ENCODE measurements around the gene SMPD3. TPM values are rescaled to one million over a fixed set of nuclear protein-coding genes. Genes with fewer than 3 reads are reported as not detected.
A peak's percentile ranks its signal among the peaks of the same experiment; 100 is the strongest.

SMPD3 gene
- total and polyA plus RNA-seq, 2 experiments from 2014 or later = 0.57 to 0.83 TPM

DNA sequence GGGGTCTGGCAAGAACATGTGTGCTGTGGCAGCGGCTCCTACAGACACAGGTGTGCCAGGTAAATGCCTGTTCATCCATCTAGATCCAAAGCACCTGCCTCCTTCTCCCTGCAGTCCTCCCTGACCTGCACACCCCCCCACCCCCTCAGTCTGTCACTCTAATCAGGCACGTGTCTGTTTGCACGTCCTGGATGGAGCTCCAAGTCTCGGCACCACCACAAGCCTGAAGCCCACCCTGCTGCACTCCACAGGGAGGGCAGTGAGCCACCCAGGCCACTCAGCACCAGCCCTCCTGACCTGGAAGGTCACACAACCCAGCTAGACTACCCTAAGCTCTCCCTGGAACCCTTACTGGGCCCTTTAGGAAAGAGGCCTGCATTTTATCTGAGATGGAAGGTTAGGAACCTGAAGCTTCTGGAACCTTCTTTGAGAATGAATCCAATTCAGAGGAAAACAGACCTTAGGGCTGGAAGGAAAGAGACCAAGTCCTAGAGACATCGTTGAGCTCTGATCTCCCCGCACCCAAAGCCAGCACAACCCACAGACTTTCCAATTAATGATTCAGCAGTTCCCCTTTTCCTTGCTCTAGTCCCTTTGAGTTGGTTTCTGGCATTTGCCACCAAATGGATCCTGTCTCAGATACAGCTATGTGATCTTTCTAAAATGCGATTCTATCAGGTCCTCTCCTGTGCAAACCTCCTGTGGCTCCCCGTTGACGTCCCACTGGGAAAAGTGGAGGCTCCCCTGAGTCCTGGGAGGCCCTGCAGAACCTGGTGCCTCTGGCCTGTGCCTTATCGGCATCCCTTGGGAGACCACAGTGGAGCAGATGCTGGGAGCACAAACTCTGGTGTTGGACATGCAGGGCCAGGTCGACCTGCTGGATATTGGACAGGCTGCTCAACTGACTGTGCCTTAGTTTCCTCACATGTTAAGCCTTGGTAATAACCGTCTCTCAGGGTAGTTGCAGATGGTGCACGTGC, 69.6 kb downstream of the SMPD3 start:
- no peaks in the 10 kb centered on the region for H3K27me3 ChIP-seq (ENCODE audit: insufficient read depth)
- H3K36me3 ChIP-seq (ENCODE audit: insufficient read depth) = no peaks in the 10 kb centered on the region
- Mint-ChIP-seq H3K4me3 (no peak overlapping the region), H3K27me3 (ENCODE audit: insufficient read depth, low read depth, poor library complexity) (peaks cover 8% of the 10 kb centered on the region), H3K36me3 (ENCODE audit: low read depth) (no peaks in the 10 kb centered on the region), H3K9me3 (no peaks in the 10 kb centered on the region), H3K4me1 (peaks cover 10% of the 10 kb centered on the region), H3K27ac (0 out of 2 replicates have a peak overlapping the region, but pooled peaks have one; percentile 40)
- H3K9me2 ChIP-seq (ENCODE audit: insufficient read depth) = no peaks in the 10 kb centered on the region
- H3F3A ChIP-seq (replicated peaks; ENCODE audit: low read depth) = no peaks in the 10 kb centered on the region
- DNase-seq (ENCODE audit: low spot score) (no peak), ATAC-seq (no peak)
- no peaks in the 10 kb centered on the region; the same call in 1 of the 2 replicates for H4K20me1 ChIP-seq (replicated peaks; ENCODE audit: insufficient read depth)
- no peak overlapping the region for H3K27ac ChIP-seq (ENCODE audit: low read depth)
- 0 out of 2 replicates have a peak, but pooled peaks cover under 1% of the 10 kb centered on the region for H3K4me1 ChIP-seq (ENCODE audit: insufficient read depth)
- H2AFZ ChIP-seq = no peak overlapping the region
- H3K79me2 ChIP-seq (replicated peaks; ENCODE audit: insufficient read depth) = no peaks in the 10 kb centered on the region
- TF ChIP-seq, protein P1, sequence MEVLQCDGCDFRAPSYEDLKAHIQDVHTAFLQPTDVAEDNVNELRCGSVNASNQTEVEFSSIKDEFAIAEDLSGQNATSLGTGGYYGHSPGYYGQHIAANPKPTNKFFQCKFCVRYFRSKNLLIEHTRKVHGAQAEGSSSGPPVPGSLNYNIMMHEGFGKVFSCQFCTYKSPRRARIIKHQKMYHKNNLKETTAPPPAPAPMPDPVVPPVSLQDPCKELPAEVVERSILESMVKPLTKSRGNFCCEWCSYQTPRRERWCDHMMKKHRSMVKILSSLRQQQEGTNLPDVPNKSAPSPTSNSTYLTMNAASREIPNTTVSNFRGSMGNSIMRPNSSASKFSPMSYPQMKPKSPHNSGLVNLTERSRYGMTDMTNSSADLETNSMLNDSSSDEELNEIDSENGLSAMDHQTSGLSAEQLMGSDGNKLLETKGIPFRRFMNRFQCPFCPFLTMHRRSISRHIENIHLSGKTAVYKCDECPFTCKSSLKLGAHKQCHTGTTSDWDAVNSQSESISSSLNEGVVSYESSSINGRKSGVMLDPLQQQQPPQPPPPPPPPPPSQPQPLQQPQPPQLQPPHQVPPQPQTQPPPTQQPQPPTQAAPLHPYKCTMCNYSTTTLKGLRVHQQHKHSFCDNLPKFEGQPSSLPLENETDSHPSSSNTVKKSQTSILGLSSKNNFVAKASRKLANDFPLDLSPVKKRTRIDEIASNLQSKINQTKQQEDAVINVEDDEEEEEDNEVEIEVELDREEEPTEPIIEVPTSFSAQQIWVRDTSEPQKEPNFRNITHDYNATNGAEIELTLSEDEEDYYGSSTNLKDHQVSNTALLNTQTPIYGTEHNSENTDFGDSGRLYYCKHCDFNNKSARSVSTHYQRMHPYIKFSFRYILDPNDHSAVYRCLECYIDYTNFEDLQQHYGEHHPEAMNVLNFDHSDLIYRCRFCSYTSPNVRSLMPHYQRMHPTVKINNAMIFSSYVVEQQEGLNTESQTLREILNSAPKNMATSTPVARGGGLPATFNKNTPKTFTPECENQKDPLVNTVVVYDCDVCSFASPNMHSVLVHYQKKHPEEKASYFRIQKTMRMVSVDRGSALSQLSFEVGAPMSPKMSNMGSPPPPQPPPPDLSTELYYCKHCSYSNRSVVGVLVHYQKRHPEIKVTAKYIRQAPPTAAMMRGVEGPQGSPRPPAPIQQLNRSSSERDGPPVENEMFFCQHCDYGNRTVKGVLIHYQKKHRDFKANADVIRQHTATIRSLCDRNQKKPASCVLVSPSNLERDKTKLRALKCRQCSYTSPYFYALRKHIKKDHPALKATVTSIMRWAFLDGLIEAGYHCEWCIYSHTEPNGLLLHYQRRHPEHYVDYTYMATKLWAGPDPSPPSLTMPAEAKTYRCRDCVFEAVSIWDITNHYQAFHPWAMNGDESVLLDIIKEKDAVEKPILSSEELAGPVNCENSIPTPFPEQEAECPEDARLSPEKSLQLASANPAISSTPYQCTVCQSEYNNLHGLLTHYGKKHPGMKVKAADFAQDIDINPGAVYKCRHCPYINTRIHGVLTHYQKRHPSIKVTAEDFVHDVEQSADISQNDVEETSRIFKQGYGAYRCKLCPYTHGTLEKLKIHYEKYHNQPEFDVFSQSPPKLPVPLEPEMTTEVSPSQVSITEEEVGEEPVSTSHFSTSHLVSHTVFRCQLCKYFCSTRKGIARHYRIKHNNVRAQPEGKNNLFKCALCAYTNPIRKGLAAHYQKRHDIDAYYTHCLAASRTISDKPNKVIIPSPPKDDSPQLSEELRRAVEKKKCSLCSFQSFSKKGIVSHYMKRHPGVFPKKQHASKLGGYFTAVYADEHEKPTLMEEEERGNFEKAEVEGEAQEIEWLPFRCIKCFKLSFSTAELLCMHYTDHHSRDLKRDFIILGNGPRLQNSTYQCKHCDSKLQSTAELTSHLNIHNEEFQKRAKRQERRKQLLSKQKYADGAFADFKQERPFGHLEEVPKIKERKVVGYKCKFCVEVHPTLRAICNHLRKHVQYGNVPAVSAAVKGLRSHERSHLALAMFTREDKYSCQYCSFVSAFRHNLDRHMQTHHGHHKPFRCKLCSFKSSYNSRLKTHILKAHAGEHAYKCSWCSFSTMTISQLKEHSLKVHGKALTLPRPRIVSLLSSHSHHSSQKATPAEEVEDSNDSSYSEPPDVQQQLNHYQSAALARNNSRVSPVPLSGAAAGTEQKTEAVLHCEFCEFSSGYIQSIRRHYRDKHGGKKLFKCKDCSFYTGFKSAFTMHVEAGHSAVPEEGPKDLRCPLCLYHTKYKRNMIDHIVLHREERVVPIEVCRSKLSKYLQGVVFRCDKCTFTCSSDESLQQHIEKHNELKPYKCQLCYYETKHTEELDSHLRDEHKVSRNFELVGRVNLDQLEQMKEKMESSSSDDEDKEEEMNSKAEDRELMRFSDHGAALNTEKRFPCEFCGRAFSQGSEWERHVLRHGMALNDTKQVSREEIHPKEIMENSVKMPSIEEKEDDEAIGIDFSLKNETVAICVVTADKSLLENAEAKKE (CRISPR knock-in tag; IDR thresholded peaks at IDR 0.05) = no peak
- TF ChIP-seq ZNF114 (CRISPR knock-in tag; IDR thresholded peaks at IDR 0.05) (no peak), STAT1 (IDR thresholded peaks at IDR 0.05; ENCODE audit: unreplicated experiment) (no peak), POLR2AphosphoS5 (IDR thresholded peaks at IDR 0.05; ENCODE audit: low read depth) (no peak), CREB1 (CRISPR knock-in tag; IDR thresholded peaks at IDR 0.05; ENCODE audit: low read depth) (no peak), ZNF331 (CRISPR knock-in tag; IDR thresholded peaks at IDR 0.05; ENCODE audit: low read depth) (no peak), EZH2 (IDR thresholded peaks at IDR 0.05; ENCODE audit: low read depth, unreplicated experiment) (no peak), JUNB (IDR thresholded peaks at IDR 0.05; ENCODE audit: unreplicated experiment) (no peak), EZH2phosphoT487 (IDR thresholded peaks at IDR 0.05; ENCODE audit: unreplicated experiment) (no peak), NANOG (IDR thresholded peaks at IDR 0.05; ENCODE audit: borderline replicate concordance) (no peak)
- TF ChIP-seq, protein P2, sequence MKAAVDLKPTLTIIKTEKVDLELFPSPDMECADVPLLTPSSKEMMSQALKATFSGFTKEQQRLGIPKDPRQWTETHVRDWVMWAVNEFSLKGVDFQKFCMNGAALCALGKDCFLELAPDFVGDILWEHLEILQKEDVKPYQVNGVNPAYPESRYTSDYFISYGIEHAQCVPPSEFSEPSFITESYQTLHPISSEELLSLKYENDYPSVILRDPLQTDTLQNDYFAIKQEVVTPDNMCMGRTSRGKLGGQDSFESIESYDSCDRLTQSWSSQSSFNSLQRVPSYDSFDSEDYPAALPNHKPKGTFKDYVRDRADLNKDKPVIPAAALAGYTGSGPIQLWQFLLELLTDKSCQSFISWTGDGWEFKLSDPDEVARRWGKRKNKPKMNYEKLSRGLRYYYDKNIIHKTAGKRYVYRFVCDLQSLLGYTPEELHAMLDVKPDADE (IDR thresholded peaks at IDR 0.05) = no peak
- TF ChIP-seq, protein P3, sequence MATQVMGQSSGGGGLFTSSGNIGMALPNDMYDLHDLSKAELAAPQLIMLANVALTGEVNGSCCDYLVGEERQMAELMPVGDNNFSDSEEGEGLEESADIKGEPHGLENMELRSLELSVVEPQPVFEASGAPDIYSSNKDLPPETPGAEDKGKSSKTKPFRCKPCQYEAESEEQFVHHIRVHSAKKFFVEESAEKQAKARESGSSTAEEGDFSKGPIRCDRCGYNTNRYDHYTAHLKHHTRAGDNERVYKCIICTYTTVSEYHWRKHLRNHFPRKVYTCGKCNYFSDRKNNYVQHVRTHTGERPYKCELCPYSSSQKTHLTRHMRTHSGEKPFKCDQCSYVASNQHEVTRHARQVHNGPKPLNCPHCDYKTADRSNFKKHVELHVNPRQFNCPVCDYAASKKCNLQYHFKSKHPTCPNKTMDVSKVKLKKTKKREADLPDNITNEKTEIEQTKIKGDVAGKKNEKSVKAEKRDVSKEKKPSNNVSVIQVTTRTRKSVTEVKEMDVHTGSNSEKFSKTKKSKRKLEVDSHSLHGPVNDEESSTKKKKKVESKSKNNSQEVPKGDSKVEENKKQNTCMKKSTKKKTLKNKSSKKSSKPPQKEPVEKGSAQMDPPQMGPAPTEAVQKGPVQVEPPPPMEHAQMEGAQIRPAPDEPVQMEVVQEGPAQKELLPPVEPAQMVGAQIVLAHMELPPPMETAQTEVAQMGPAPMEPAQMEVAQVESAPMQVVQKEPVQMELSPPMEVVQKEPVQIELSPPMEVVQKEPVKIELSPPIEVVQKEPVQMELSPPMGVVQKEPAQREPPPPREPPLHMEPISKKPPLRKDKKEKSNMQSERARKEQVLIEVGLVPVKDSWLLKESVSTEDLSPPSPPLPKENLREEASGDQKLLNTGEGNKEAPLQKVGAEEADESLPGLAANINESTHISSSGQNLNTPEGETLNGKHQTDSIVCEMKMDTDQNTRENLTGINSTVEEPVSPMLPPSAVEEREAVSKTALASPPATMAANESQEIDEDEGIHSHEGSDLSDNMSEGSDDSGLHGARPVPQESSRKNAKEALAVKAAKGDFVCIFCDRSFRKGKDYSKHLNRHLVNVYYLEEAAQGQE (IDR thresholded peaks at IDR 0.05; ENCODE audit: unreplicated experiment) = no peak
- TF ChIP-seq, protein P4, sequence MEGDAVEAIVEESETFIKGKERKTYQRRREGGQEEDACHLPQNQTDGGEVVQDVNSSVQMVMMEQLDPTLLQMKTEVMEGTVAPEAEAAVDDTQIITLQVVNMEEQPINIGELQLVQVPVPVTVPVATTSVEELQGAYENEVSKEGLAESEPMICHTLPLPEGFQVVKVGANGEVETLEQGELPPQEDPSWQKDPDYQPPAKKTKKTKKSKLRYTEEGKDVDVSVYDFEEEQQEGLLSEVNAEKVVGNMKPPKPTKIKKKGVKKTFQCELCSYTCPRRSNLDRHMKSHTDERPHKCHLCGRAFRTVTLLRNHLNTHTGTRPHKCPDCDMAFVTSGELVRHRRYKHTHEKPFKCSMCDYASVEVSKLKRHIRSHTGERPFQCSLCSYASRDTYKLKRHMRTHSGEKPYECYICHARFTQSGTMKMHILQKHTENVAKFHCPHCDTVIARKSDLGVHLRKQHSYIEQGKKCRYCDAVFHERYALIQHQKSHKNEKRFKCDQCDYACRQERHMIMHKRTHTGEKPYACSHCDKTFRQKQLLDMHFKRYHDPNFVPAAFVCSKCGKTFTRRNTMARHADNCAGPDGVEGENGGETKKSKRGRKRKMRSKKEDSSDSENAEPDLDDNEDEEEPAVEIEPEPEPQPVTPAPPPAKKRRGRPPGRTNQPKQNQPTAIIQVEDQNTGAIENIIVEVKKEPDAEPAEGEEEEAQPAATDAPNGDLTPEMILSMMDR (conservative IDR thresholded peaks at IDR 0.05; ENCODE audit: low read depth in 2 of 2) = no peak
- no peak overlapping the region for H3K4me3 ChIP-seq
- H3K4me2 ChIP-seq = no peak overlapping the region
